Trophoblast cell (in vitro differentiated cells and primary cell): ENCODE measurements around the gene RNF208.

Experiments used
- DNase-seq, 2 donors: peaks; one replicate each; pipeline ENCODE4 v3.0.0-alpha.2; 2016
- H2AFZ ChIP-seq: 2 replicates; pipeline ENCODE4 v1.6.1; 2013; ENCODE audit warnings: low read length, moderate library complexity, mild to moderate bottlenecking; ENCODE audit not compliant: insufficient read depth, poor library complexity
- H2AK5ac ChIP-seq: 2 replicates; pipeline ENCODE4 v1.6.1; 2013; ENCODE audit warnings: mild to moderate bottlenecking, low read length
- H2BK120ac ChIP-seq: 2 replicates; pipeline ENCODE4 v1.6.1; 2013; ENCODE audit warnings: low read length, mild to moderate bottlenecking, moderate library complexity; ENCODE audit not compliant: insufficient read depth, poor library complexity
- H2BK12ac ChIP-seq: 2 replicates; pipeline ENCODE4 v1.6.1; 2013; ENCODE audit warnings: mild to moderate bottlenecking, low read length, moderate library complexity
- H2BK5ac ChIP-seq: 2 replicates; pipeline ENCODE4 v1.6.1; 2013; ENCODE audit warnings: low read length, low read depth, moderate library complexity, mild to moderate bottlenecking; ENCODE audit not compliant: poor library complexity
- H3K14ac ChIP-seq: 2 replicates; pipeline ENCODE4 v1.6.1; 2013; ENCODE audit warnings: mild to moderate bottlenecking, low read length
- H3K18ac ChIP-seq: 2 replicates; pipeline ENCODE4 v1.6.1; 2013; ENCODE audit warnings: mild to moderate bottlenecking, low read length
- H3K23ac ChIP-seq: 2 replicates; pipeline ENCODE4 v1.6.1; 2013; ENCODE audit warnings: low read length
- H3K27ac ChIP-seq: 2 replicates; pipeline ENCODE4 v1.5.1; 2013; ENCODE audit warnings: low read depth, mild to moderate bottlenecking, inconsistent platforms, low read length, moderate library complexity
- H3K27me3 ChIP-seq: 2 replicates; pipeline ENCODE4 v1.6.1; 2013; ENCODE audit warnings: inconsistent platforms, mild to moderate bottlenecking, low read length, moderate library complexity; ENCODE audit not compliant: insufficient read depth
- H3K36me3 ChIP-seq, 2 experiments: 1 replicate in 1 of 2; 2 replicates in 1 of 2; pipeline ENCODE4 v1.6.1; 2013; ENCODE audit warnings: low read length in 2 of 2, mild to moderate bottlenecking in 2 of 2, moderate library complexity in 1 of 2; ENCODE audit not compliant: insufficient read depth in 2 of 2, control insufficient read depth in 1 of 2
- H3K4ac ChIP-seq: 2 replicates; pipeline ENCODE4 v1.6.1; 2013; ENCODE audit warnings: low read depth, mild to moderate bottlenecking, low read length, moderate library complexity
- H3K4me1 ChIP-seq, 2 experiments: 1 replicate in 1 of 2; 2 replicates in 1 of 2; pipeline ENCODE4 v1.6.1; 2013; ENCODE audit warnings: low read length in 2 of 2, mild to moderate bottlenecking in 2 of 2, moderate library complexity in 1 of 2; ENCODE audit not compliant: insufficient read depth in 2 of 2, control insufficient read depth in 1 of 2
- H3K4me2 ChIP-seq: 2 replicates; pipeline ENCODE4 v1.6.1; 2013; ENCODE audit warnings: inconsistent platforms, mild to moderate bottlenecking, low read length, moderate library complexity
- H3K4me3 ChIP-seq: 2 replicates; pipeline ENCODE4 v1.5.1; 2013; ENCODE audit warnings: mild to moderate bottlenecking, low read depth, low read length, inconsistent platforms
- H3K79me1 ChIP-seq: one replicate; pipeline ENCODE4 v1.6.1; 2013; ENCODE audit warnings: low read length
- H3K79me2 ChIP-seq: 2 replicates; pipeline ENCODE4 v1.6.1; 2013; ENCODE audit warnings: low read length, mild to moderate bottlenecking; ENCODE audit not compliant: control insufficient read depth, insufficient read depth, poor library complexity
- H3K9ac ChIP-seq: 2 replicates; pipeline ENCODE4 v1.6.1; 2013; ENCODE audit warnings: mild to moderate bottlenecking, low read length
- H3K9me3 ChIP-seq: 2 replicates; pipeline ENCODE4 v1.6.1; 2013; ENCODE audit warnings: low read depth, mild to moderate bottlenecking, control low read depth, inconsistent platforms, low read length; ENCODE audit not compliant: insufficient read depth
- H4K12ac ChIP-seq: 2 replicates; pipeline ENCODE4 v1.6.1; 2013; ENCODE audit warnings: low read depth, mild to moderate bottlenecking, low read length, moderate library complexity
- H4K8ac ChIP-seq: 2 replicates; pipeline ENCODE4 v1.6.1; 2013; ENCODE audit warnings: low read depth, mild to moderate bottlenecking, low read length, moderate library complexity
- H4K91ac ChIP-seq: one replicate; pipeline ENCODE4 v1.6.1; 2013; ENCODE audit warnings: low read depth, mild to moderate bottlenecking, low read length, moderate library complexity
- WGBS: extraction: QIAGEN DNeasy Blood & Tissue Kit; methylation state at CpG from one replicate; pipeline ENCODE4 v1.1.7; 2013; ENCODE audit warnings: missing lambda C conversion rate; ENCODE audit not compliant: insufficient read length, insufficient coverage; ENCODE audit errors: extremely low coverage; 5-methylcytosine and 5-hydroxymethylcytosine counted together

Gene RNF208

GRCh38 chr9:137254624-137255447 is 32.8 kb upstream of the RNF208 start, which contains the start of gene NELFB:
TSS of gene NELFB (plus strand) at chr9:137255327.
- H3K14ac ChIP-seq, result peak within 1 kb of the TSS; percentile 90
- peak within 1 kb of the TSS; percentile 71 for H2BK5ac ChIP-seq
- peaks cover 2% of the 10 kb centered on the region for H3K9me3 ChIP-seq
- H2AK5ac ChIP-seq, result peak within 1 kb of the TSS; percentile 62
- no peak within 1 kb of the TSS for H3K23ac ChIP-seq
- H3K18ac ChIP-seq, result peak within 1 kb of the TSS; percentile 86
- no peak within 1 kb of the TSS for H2BK12ac ChIP-seq
- peak within 1 kb of the TSS; percentile 89 for H4K12ac ChIP-seq
- peak within 1 kb of the TSS; percentile 70 for H2BK120ac ChIP-seq
- H3K4me3 ChIP-seq, result peak within 1 kb of the TSS; percentile 96
- H2AFZ ChIP-seq, result peak within 1 kb of the TSS; percentile 89
- H4K91ac ChIP-seq, result peak within 1 kb of the TSS; percentile 74
- H3K4me2 ChIP-seq, result peak within 1 kb of the TSS; percentile 99
- peak within 1 kb of the TSS; percentile 98 for H4K8ac ChIP-seq
- no peaks in the 10 kb centered on the region for H3K27me3 ChIP-seq
- H3K4me1 ChIP-seq, result peaks cover 14 to 16% of the 10 kb centered on the region in 2 experiments
- peaks cover 12% of the 10 kb centered on the region for H3K79me1 ChIP-seq
- H3K4ac ChIP-seq, result peak within 1 kb of the TSS; percentile 77
- WGBS, result no CpG with 5 or more reads among the region's 105 CpGs
- H3K79me2 ChIP-seq, result peaks cover 12% of the 10 kb centered on the region
- peak within 1 kb of the TSS; percentile 92 for H3K9ac ChIP-seq
- peak within 1 kb of the TSS; percentile 55 for H3K27ac ChIP-seq
- DNase-seq, result peak; percentile 80 to 94
- peaks cover 22 to 23% of the 10 kb centered on the region in 2 experiments for H3K36me3 ChIP-seq

- peaks cover 12% of the 10 kb centered on the region for H3K79me2 ChIP-seq
- H3K79me1 ChIP-seq, result peaks cover 12% of the 10 kb centered on the region
- peaks cover 18 to 19% of the 10 kb centered on the region in 2 experiments for H3K36me3 ChIP-seq
- H3K4me1 ChIP-seq, result peaks cover 14 to 16% of the 10 kb centered on the region in 2 experiments
- peak overlapping the region; percentile 23 for H2AK5ac ChIP-seq
- H3K9me3 ChIP-seq, result peaks cover 2% of the 10 kb centered on the region
- H4K8ac ChIP-seq, result peak overlapping the region; percentile 98
- no peaks in the 10 kb centered on the region for H3K27me3 ChIP-seq
- no peak overlapping the region for H2BK120ac ChIP-seq
- H2AFZ ChIP-seq, result peak overlapping the region; percentile 89
- H4K91ac ChIP-seq, result peak overlapping the region; percentile 74
- H2BK5ac ChIP-seq, result no peak overlapping the region
- H2BK12ac ChIP-seq, result no peak overlapping the region
- H3K18ac ChIP-seq, result peak overlapping the region; percentile 22
- H3K4me2 ChIP-seq, result peak overlapping the region; percentile 99
- WGBS, result no CpG with 5 or more reads among the region's 21 CpGs
- peak overlapping the region; percentile 75 for H3K14ac ChIP-seq
- no peak overlapping the region for H3K4ac ChIP-seq
- H4K12ac ChIP-seq, result no peak overlapping the region
- H3K23ac ChIP-seq, result no peak overlapping the region
- H3K4me3 ChIP-seq, result peak overlapping the region; percentile 79
- H3K9ac ChIP-seq, result no peak overlapping the region
- DNase-seq, result peak in 1 of 2 donors; percentile 37
- H3K27ac ChIP-seq, result no peak overlapping the region
These were observed 31.9 kb upstream of the RNF208 start for GRCh38 chr9:137253717-137254623.

GRCh38 chr9:137252555-137253506 is 30.8 kb upstream of the RNF208 start:
- H3K79me2 ChIP-seq, result peaks cover 12% of the 10 kb centered on the region
- peaks cover 11% of the 10 kb centered on the region in 2 experiments for H3K36me3 ChIP-seq
- no peak overlapping the region for H4K12ac ChIP-seq
- H3K4ac ChIP-seq, result no peak overlapping the region
- no peak overlapping the region for H3K4me2 ChIP-seq
- H3K9me3 ChIP-seq, result peaks cover 2% of the 10 kb centered on the region
- peak; percentile 36 to 54 for DNase-seq
- no peak overlapping the region for H2BK5ac ChIP-seq
- no peaks in the 10 kb centered on the region for H3K27me3 ChIP-seq
- no peak overlapping the region for H3K27ac ChIP-seq
- H3K4me1 ChIP-seq, result peaks cover 14 to 16% of the 10 kb centered on the region in 2 experiments
- H3K79me1 ChIP-seq, result peaks cover 12% of the 10 kb centered on the region
- H3K18ac ChIP-seq, result no peak overlapping the region
- no peak overlapping the region for H4K8ac ChIP-seq
- H2AK5ac ChIP-seq, result no peak overlapping the region
- H4K91ac ChIP-seq, result no peak overlapping the region
- no peak overlapping the region for H2BK12ac ChIP-seq
- no peak overlapping the region for H3K9ac ChIP-seq
- no peak overlapping the region for H3K4me3 ChIP-seq
- no peak overlapping the region for H2BK120ac ChIP-seq
- H3K23ac ChIP-seq, result no peak overlapping the region
- H3K14ac ChIP-seq, result no peak overlapping the region
- H2AFZ ChIP-seq, result no peak overlapping the region
- no CpG with 5 or more reads among the region's 35 CpGs for WGBS
